Stomach (tissue), 9 donors: Measurements from ENCODE around the gene BRF1. TPM values are rescaled to one million over a fixed set of nuclear protein-coding genes. Genes with fewer than 3 reads are reported as not detected.

Source experiments
- DNase-seq, 2 donors: peaks; one replicate each; pipeline versions ENCODE4 v3.0.0 to v3.0.0-alpha.2; 2013 to 2019
- H3K27ac ChIP-seq, 5 donors: fragments of 200-600 bp in 4 of 5; sonication (generic) in 4 of 5; one replicate each; pipeline ENCODE4 v1.5.1; 2013 to 2019; ENCODE audit warnings: mild to moderate bottlenecking in 1 of 5, moderate library complexity in 1 of 5
- H3K27me3 ChIP-seq, 3 donors: fragments of 200-600 bp; sonication (generic); one replicate each; pipeline ENCODE4 v1.5.1; 2017 to 2019; ENCODE audit warnings: mixed run types in 1 of 3
- H3K36me3 ChIP-seq, 4 donors: fragments of 200-600 bp; sonication (generic); 1 replicate in 3 of 4; 2 replicates in 1 of 4; pipeline ENCODE4 v1.5.1; 2016 to 2019
- H3K4me1 ChIP-seq, 4 donors: fragments of 200-600 bp; sonication (generic); one replicate each; pipeline ENCODE4 v1.5.1; 2016 to 2019
- H3K4me3 ChIP-seq, 4 donors: fragments of 200-600 bp; sonication (generic) in 3 of 4; one replicate each; pipeline ENCODE4 v1.5.1; 2016 to 2019; ENCODE audit warnings: mild to moderate bottlenecking in 1 of 4
- H3K9me3 ChIP-seq, 4 donors: fragments of 200-600 bp; sonication (generic); one replicate each; pipeline ENCODE4 v1.5.1; 2016 to 2019
- CTCF ChIP-seq, 7 experiments: fragments of 450-650 bp in 4 of 7; fragments of 200-600 bp in 3 of 7; sonication (generic) in 3 of 7; IDR thresholded peaks; one replicate each; pipeline ENCODE4 v1.5.1; 2016 to 2019; ENCODE audit warnings: antibody characterized with exemption in 7 of 7, control low read depth in 2 of 7, mild to moderate bottlenecking in 1 of 7
- EP300 ChIP-seq: sonication (generic); formaldehyde crosslinking; IDR thresholded peaks from one replicate; pipeline ENCODE4 v1.6.1; 2017; ENCODE audit warnings: antibody characterized with exemption
- POLR2A ChIP-seq, 4 donors: fragments of 450-650 bp; IDR thresholded peaks; one replicate each; pipeline ENCODE4 v1.6.1; 2016; ENCODE audit warnings: antibody characterized with exemption in 4 of 4, control low read depth in 2 of 4, mild to moderate bottlenecking in 1 of 4, moderate library complexity in 1 of 4
- POLR2AphosphoS5 ChIP-seq, 3 donors: sonication (generic); formaldehyde crosslinking; IDR thresholded peaks; one replicate each; pipeline ENCODE4 v1.6.1; 2016; ENCODE audit warnings: antibody characterized with exemption in 3 of 3
- WGBS, 5 donors: extraction: QIAGEN DNeasy Blood & Tissue Kit in 3 of 5; methylation state at CpG; one replicate each; pipeline versions ENCODE4 v1.1.5 to v1.1.7; 2013 to 2018; 5-methylcytosine and 5-hydroxymethylcytosine counted together
- intact Hi-C: fragments of 100-400 bp; cut with DNase I; formaldehyde crosslinking; loops from one replicate; pipeline ENCODE4 v1.15.1; 2023; ENCODE audit warnings: low total_unique reads
- polyA plus RNA-seq, 3 donors: library from polyadenylated mRNA; stranded (reverse); fragments of 200-250 nt; gene quantifications; one replicate each; pipeline ENCODE4 v1.2.3, GENCODE V29; 2013
- total RNA-seq, 5 donors: library from RNA; depleted of rRNA; stranded (reverse); fragments of >200 nt; gene quantifications; one replicate each; pipeline versions ENCODE4 v1.1.0 to v1.2.3, GENCODE V29; 2014 to 2016
- donor health status: healthy with polysubstance abuse.
- donor health status: Bipolar disorder and iron deficiency.
- donor health status: healthy.

The BRF1 gene
- total and polyA plus RNA-seq, 8 donors, result 9.2 to 141 (median 33.9) TPM

GRCh38 chr14:105244334-105244733, 56.5 kb downstream of the BRF1 start:
- WGBS, 5 donors, result 77 to 96% (median 95%) methylated on average over 10 of the region's 10 CpGs

GRCh38 chr14:105241641-105242040, 59.2 kb downstream of the BRF1 start:
- no peak overlapping the region for H3K27ac ChIP-seq
- no peak overlapping the region for H3K4me3 ChIP-seq
- 86 to 98% (median 95%) methylated on average over 13 to 19 of the region's 19 CpGs; no CpG with 5 or more reads in 1 of the 5 donors for WGBS, 5 donors
- intact Hi-C loops, result no loop called here
- H3K4me1 ChIP-seq, result no peaks in the 10 kb centered on the region
- H3K36me3 ChIP-seq, result peaks cover 5 to 37% (median 26%) of the 10 kb centered on the region in 4 donors
- no peak for TF ChIP-seq POLR2AphosphoS5 (IDR thresholded peaks at IDR 0.05)
- TF ChIP-seq POLR2A (IDR thresholded peaks at IDR 0.05), result no peak
- TF ChIP-seq CTCF (IDR thresholded peaks at IDR 0.05), result no peak
- no peak for TF ChIP-seq EP300
- H3K9me3 ChIP-seq, result no peaks in the 10 kb centered on the region
- no peak for DNase-seq
- H3K27me3 ChIP-seq, result no peaks in the 10 kb centered on the region

More at GRCh38 chr14:105244334-105244733, 56.5 kb downstream of the BRF1 start:
- DNase-seq, result no peak
- H3K4me3 ChIP-seq, result no peak overlapping the region
- H3K36me3 ChIP-seq, result peaks cover 5 to 42% (median 32%) of the 10 kb centered on the region in 4 donors
- intact Hi-C loops, result no loop called here
- H3K27ac ChIP-seq, result no peak overlapping the region
- H3K4me1 ChIP-seq, result peaks cover 10 to 18% (median 17%) of the 10 kb centered on the region in 4 donors
- H3K27me3 ChIP-seq, result no peaks in the 10 kb centered on the region
- TF ChIP-seq POLR2AphosphoS5 (IDR thresholded peaks at IDR 0.05), result no peak
- TF ChIP-seq EP300, result no peak
- TF ChIP-seq POLR2A (IDR thresholded peaks at IDR 0.05), result no peak
- no peak for TF ChIP-seq CTCF (IDR thresholded peaks at IDR 0.05)
- H3K9me3 ChIP-seq, result no peaks in the 10 kb centered on the region

DNA sequence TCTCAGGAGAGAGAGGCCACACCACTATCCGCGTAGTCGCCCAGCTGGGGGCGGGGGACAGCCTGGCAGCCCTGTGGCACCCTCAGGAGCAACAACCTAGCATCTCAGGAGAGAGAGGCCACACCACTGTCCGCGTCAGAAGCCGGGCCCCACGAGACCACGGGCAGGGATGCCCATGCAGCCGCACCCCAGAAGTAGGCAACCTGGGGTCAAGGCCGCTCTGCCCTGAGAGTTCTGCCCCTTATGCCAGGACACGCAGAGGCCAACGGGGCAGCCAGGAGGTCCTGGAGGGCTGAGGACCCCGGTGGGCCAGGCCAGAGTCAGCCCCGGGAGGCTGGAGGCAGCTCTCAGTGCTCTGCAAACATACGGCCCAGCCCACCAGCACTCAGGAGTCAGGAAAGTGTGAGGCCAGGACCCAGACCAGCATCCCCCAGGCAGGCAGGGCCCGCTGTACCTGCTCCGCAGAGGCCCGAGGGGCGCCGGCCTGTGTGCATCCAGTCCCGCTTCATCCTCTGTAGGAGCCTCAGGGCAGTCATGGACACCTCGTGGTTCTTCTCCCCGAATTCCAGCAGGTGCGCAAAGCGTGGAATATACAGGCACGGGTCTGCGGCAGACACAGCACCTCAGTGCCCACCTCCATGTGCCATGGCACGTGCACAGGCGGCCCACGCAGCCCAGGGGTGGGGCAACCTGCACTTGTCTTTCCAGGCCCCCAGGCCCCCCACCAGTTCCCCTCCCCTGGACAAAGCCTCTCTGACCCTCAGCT, 59.8 kb downstream of the BRF1 start:
- WGBS, 5 donors, result 95 to 98% (median 97%) methylated on average over 10 to 27 of the region's 31 CpGs
- TF ChIP-seq POLR2A (IDR thresholded peaks at IDR 0.05) (no peak), POLR2AphosphoS5 (IDR thresholded peaks at IDR 0.05) (no peak), CTCF (IDR thresholded peaks at IDR 0.05) (no peak), EP300 (no peak)
- Histone ChIP-seq H3K27me3 (no peaks in the 10 kb centered on the region), H3K36me3 (peaks cover 5 to 37% (median 23%) of the 10 kb centered on the region in 4 donors), H3K27ac (no peak overlapping the region), H3K4me1 (no peaks in the 10 kb centered on the region), H3K4me3 (no peak overlapping the region), H3K9me3 (no peaks in the 10 kb centered on the region)
- intact Hi-C loops, result no loop called here
- no peak for DNase-seq

DNA sequence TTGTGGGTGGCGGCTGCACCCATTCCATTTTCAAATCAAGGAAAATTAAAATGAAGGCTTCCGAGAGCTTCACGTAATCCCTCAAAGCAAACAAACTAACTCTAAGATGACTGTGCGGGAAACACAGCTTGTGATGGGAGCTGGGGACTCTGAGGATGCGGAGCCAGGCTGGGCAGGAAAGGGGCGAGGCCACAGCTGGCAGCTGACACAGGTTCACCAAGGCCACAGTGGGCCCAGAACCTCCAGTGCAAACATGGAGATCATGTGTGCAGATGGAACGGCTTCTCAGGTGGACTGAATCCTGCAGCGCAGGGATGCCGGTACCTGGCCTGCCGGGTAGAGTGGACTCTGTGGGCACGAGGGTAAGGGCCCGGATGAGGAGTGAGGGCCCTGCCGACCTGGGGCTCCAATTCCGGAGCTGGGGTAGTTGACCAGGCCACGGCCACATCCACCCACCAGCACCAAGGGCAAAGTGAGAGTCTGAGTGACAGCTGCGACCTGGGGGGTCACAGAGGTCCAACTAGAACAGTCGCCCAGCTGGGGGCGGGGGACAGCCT, 71.6 kb downstream of the BRF1 start:
- DNase-seq, result no peak
- peaks cover 0 to 46% (median 44%) of the 10 kb centered on the region in 4 donors for H3K36me3 ChIP-seq
- intact Hi-C loops, result no loop called here
- H3K9me3 ChIP-seq, result no peaks in the 10 kb centered on the region
- H3K4me1 ChIP-seq, result no peaks in the 10 kb centered on the region
- H3K27me3 ChIP-seq, result no peaks in the 10 kb centered on the region
- WGBS, 5 donors, result 80 to 92% (median 89%) methylated on average over 12 to 18 of the region's 18 CpGs
- H3K27ac ChIP-seq, result no peak overlapping the region
- H3K4me3 ChIP-seq, result no peak overlapping the region
- TF ChIP-seq POLR2AphosphoS5 (IDR thresholded peaks at IDR 0.05) (no peak), EP300 (no peak), CTCF (IDR thresholded peaks at IDR 0.05) (no peak), POLR2A (IDR thresholded peaks at IDR 0.05) (no peak)
